Sigmoid colon (tissue), 7 donors: Measurements from ENCODE around the gene DAAM1. TPM values are rescaled to one million over a fixed set of nuclear protein-coding genes. Genes with fewer than 3 reads are reported as not detected.

Experiments used
- DNase-seq: peaks from one replicate; pipeline ENCODE4 v3.0.0-alpha.2; 2019
- H3K27ac ChIP-seq, 4 donors: fragments of 200-600 bp; sonication (generic); one replicate each; pipeline ENCODE4 v1.5.1; 2016 to 2019; ENCODE audit warnings: mild to moderate bottlenecking in 1 of 4
- H3K27me3 ChIP-seq, 3 donors: fragments of 200-600 bp; sonication (generic); one replicate each; pipeline ENCODE4 v1.5.1; 2019; ENCODE audit warnings: mild to moderate bottlenecking in 1 of 3
- H3K36me3 ChIP-seq, 4 donors: fragments of 200-600 bp; sonication (generic); one replicate each; pipeline ENCODE4 v1.5.1; 2016 to 2019
- H3K4me1 ChIP-seq, 4 donors: fragments of 200-600 bp; sonication (generic); one replicate each; pipeline ENCODE4 v1.5.1; 2017 to 2019
- H3K4me3 ChIP-seq, 4 donors: fragments of 200-600 bp; sonication (generic); one replicate each; pipeline ENCODE4 v1.5.1; 2017 to 2019; ENCODE audit warnings: mild to moderate bottlenecking in 2 of 4, moderate library complexity in 1 of 4
- H3K9me3 ChIP-seq, 4 donors: fragments of 200-600 bp in 3 of 4; sonication (generic) in 3 of 4; one replicate each; pipeline versions ENCODE4 v1.5.1 to v1.6.1; 2013 to 2019
- CTCF ChIP-seq, 4 experiments: fragments of 450-650 bp in 3 of 4; fragments of 200-600 bp in 1 of 4; IDR thresholded peaks; one replicate each; pipeline ENCODE4 v1.5.1; 2016 to 2019; ENCODE audit warnings: antibody characterized with exemption in 4 of 4, mild to moderate bottlenecking in 3 of 4, moderate library complexity in 2 of 4
- EP300 ChIP-seq, 4 donors: sonication (generic); formaldehyde crosslinking; IDR thresholded peaks; one replicate each; pipeline ENCODE4 v1.6.1; 2017; ENCODE audit warnings: antibody characterized with exemption in 4 of 4
- POLR2A ChIP-seq, 2 donors: fragments of 450-650 bp; IDR thresholded peaks; one replicate each; pipeline ENCODE4 v1.6.1; 2016; ENCODE audit warnings: antibody characterized with exemption in 2 of 2, mild to moderate bottlenecking in 2 of 2, moderate library complexity in 2 of 2
- POLR2AphosphoS5 ChIP-seq, 4 donors: sonication (generic); formaldehyde crosslinking; IDR thresholded peaks; one replicate each; pipeline ENCODE4 v1.6.1; 2017; ENCODE audit warnings: antibody characterized with exemption in 4 of 4
- WGBS, 2 donors: extraction: QIAGEN DNeasy Blood & Tissue Kit; methylation state at CpG; one replicate each; pipeline ENCODE4 v1.1.7; 2013; 5-methylcytosine and 5-hydroxymethylcytosine counted together
- intact Hi-C: fragments of 100-400 bp; cut with DNase I; formaldehyde crosslinking; loops from one replicate; pipeline ENCODE4 v1.15.1; 2023
- polyA plus RNA-seq, 3 donors: library from polyadenylated mRNA; stranded (reverse); fragments of 200-250 nt; gene quantifications; one replicate each; pipeline ENCODE4 v1.2.3, GENCODE V29; 2013
- total RNA-seq, 4 donors: library from RNA; depleted of rRNA; stranded (reverse); fragments of >200 nt; gene quantifications; one replicate each; pipeline ENCODE4 v1.1.0, GENCODE V29; 2016
- donor health status: healthy with polysubstance abuse.
- donor health status: Bipolar disorder and iron deficiency.
- donor health status: healthy.

The DAAM1 gene
- total and polyA plus RNA-seq, 7 donors = 11.4 to 77.8 (median 47.5) TPM

GRCh38 chr14:59377991-59378601 is 189.6 kb downstream of the DAAM1 start:
- WGBS, 2 donors = 39 to 56% methylated on average over 9 of the region's 9 CpGs
- peak; percentile 71 for DNase-seq

DNA sequence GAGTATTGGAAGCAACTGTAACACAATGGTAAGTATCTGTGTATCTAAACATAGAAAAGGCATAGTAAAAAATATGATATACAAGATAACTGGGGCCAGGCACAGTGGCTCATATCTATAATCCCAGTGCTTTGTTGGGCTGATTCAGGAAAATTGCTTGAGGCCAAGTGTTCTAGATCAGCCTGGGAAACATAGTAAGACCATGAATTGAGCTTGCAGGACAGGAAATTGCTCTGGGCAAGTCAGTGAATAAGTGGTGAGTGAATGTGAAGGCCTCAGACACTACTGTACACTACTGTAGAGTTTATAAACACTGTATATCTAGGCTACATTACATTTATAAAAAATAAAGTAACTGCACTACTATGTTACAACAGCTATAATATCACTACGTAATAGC is 201.5 kb downstream of the DAAM1 start:
- Histone ChIP-seq H3K27me3 (no peaks in the 10 kb centered on the region), H3K4me3 (no peak overlapping the region), H3K9me3 (no peaks in the 10 kb centered on the region), H3K4me1 (no peaks in the 10 kb centered on the region), H3K36me3 (no peaks in the 10 kb centered on the region), H3K27ac (no peak overlapping the region)
- WGBS, 2 donors = 96 to 100% methylated on average over 1 of the region's 1 CpG
- intact Hi-C loops = no loop called here
- DNase-seq = no peak
- TF ChIP-seq EP300 (IDR thresholded peaks at IDR 0.05) = no peak
- TF ChIP-seq CTCF (IDR thresholded peaks at IDR 0.05) = no peak
- TF ChIP-seq POLR2A (IDR thresholded peaks at IDR 0.05) = no peak
- TF ChIP-seq POLR2AphosphoS5 (IDR thresholded peaks at IDR 0.05) = no peak

More at GRCh38 chr14:59377991-59378601, 189.6 kb downstream of the DAAM1 start:
- Histone ChIP-seq H3K4me1 (peaks cover 0 to 38% (median 18%) of the 10 kb centered on the region in 4 donors), H3K4me3 (no peak overlapping the region), H3K27ac (peak overlapping the region; percentile 64 to 82 (median 73)), H3K36me3 (no peaks in the 10 kb centered on the region), H3K27me3 (no peaks in the 10 kb centered on the region), H3K9me3 (no peaks in the 10 kb centered on the region)
- intact Hi-C loops = loop anchor here (5.0 kb wide), 1 partner anchor 49 kb away; no protein-coding TSS in a partner anchor
- TF ChIP-seq CTCF (IDR thresholded peaks at IDR 0.05) (no peak), POLR2AphosphoS5 (IDR thresholded peaks at IDR 0.05) (peak in 2 of 4 donors; percentile 45 to 49), EP300 (IDR thresholded peaks at IDR 0.05) (peak in 3 of 4 donors; percentile 1 to 59 (median 7)), POLR2A (IDR thresholded peaks at IDR 0.05) (no peak)

DNA sequence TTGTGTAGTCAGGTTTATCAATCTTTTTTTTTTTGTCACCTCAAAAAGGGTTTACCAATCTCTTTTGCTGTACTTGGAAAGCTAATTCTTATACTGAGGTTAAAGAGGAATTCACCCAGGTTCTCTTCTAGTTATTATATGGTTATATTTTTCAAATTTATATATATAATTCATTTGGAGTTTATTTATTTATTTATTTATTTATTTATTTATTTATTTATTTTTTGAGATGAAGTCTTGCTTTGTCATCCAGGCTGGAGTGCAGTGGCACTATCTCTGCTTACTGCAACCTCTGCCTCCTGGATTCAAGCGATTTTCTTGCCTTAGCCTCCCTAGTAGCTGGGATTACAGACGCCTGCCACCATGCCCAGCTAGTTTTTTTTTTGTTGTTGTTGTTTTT is 202.9 kb downstream of the DAAM1 start:
- DNase-seq = no peak
- Histone ChIP-seq H3K9me3 (no peaks in the 10 kb centered on the region), H3K4me3 (no peak overlapping the region), H3K4me1 (no peaks in the 10 kb centered on the region), H3K27me3 (no peaks in the 10 kb centered on the region), H3K27ac (no peak overlapping the region), H3K36me3 (no peaks in the 10 kb centered on the region)
- 96 to 99% methylated on average over 2 of the region's 2 CpGs for WGBS, 2 donors
- TF ChIP-seq CTCF (IDR thresholded peaks at IDR 0.05) = no peak
- TF ChIP-seq POLR2AphosphoS5 (IDR thresholded peaks at IDR 0.05) = no peak
- TF ChIP-seq EP300 (IDR thresholded peaks at IDR 0.05) = no peak
- no peak for TF ChIP-seq POLR2A (IDR thresholded peaks at IDR 0.05)
- intact Hi-C loops = no loop called here

GRCh38 chr14:59394268-59394667 is 205.8 kb downstream of the DAAM1 start:
- TF ChIP-seq POLR2A (IDR thresholded peaks at IDR 0.05) = no peak
- no peak for TF ChIP-seq CTCF (IDR thresholded peaks at IDR 0.05)
- no peak for TF ChIP-seq POLR2AphosphoS5 (IDR thresholded peaks at IDR 0.05)
- no peak for TF ChIP-seq EP300 (IDR thresholded peaks at IDR 0.05)
- H3K9me3 ChIP-seq = no peaks in the 10 kb centered on the region
- no peak overlapping the region for H3K4me3 ChIP-seq
- no peaks in the 10 kb centered on the region for H3K27me3 ChIP-seq
- 88 to 93% methylated on average over 4 of the region's 4 CpGs for WGBS, 2 donors
- intact Hi-C loops = no loop called here
- H3K36me3 ChIP-seq = no peaks in the 10 kb centered on the region
- no peaks in the 10 kb centered on the region for H3K4me1 ChIP-seq
- DNase-seq = no peak
- no peak overlapping the region for H3K27ac ChIP-seq

- no peaks in the 10 kb centered on the region for H3K9me3 ChIP-seq
- intact Hi-C loops = no loop called here
- H3K36me3 ChIP-seq = no peaks in the 10 kb centered on the region
- no peaks in the 10 kb centered on the region for H3K27me3 ChIP-seq
- H3K4me3 ChIP-seq = no peak overlapping the region
- TF ChIP-seq POLR2A (IDR thresholded peaks at IDR 0.05) (no peak), POLR2AphosphoS5 (IDR thresholded peaks at IDR 0.05) (no peak), EP300 (IDR thresholded peaks at IDR 0.05) (no peak), CTCF (IDR thresholded peaks at IDR 0.05) (no peak)
- H3K27ac ChIP-seq = no peak overlapping the region
- no peak for DNase-seq
- H3K4me1 ChIP-seq = no peaks in the 10 kb centered on the region
- 71 to 83% methylated on average over 3 of the region's 3 CpGs for WGBS, 2 donors
Observed at GRCh38 chr14:59395672-59396071, 207.2 kb downstream of the DAAM1 start.
